Measurements from ENCODE around the gene RETREG2. TPM values are rescaled to one million over a fixed set of nuclear protein-coding genes. Genes with fewer than 3 reads are reported as not detected.

Gene RETREG2
- total RNA-seq, 1 donor from 2014 or later: 70.0 TPM

DNA sequence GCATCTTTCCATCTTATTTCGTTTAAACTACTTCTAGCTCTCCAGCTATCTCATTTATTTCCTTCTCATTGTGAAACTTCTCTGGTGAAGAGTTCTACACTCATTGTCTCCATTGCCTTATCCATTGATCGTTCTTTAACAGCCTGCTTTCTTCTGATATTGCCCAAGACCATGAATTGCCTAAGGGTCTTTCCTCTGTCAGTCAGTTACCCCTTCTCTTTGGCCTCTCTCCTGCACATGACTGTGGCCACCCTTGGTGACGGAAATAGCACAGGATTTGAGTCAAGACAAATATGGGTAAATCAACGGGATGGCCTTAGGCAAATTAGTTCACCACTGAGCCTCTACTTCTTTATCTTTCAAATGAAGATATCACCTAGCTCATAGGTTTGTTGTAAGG is 44.1 kb upstream of the RETREG2 start:
- TF ChIP-seq, protein P1, sequence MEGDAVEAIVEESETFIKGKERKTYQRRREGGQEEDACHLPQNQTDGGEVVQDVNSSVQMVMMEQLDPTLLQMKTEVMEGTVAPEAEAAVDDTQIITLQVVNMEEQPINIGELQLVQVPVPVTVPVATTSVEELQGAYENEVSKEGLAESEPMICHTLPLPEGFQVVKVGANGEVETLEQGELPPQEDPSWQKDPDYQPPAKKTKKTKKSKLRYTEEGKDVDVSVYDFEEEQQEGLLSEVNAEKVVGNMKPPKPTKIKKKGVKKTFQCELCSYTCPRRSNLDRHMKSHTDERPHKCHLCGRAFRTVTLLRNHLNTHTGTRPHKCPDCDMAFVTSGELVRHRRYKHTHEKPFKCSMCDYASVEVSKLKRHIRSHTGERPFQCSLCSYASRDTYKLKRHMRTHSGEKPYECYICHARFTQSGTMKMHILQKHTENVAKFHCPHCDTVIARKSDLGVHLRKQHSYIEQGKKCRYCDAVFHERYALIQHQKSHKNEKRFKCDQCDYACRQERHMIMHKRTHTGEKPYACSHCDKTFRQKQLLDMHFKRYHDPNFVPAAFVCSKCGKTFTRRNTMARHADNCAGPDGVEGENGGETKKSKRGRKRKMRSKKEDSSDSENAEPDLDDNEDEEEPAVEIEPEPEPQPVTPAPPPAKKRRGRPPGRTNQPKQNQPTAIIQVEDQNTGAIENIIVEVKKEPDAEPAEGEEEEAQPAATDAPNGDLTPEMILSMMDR (IDR thresholded peaks at IDR 0.05; ENCODE audit: unreplicated experiment): no peak
- no peaks in the 10 kb centered on the region for H3K27me3 Mint-ChIP-seq (ENCODE audit: low read depth)
- peaks cover 2% of the 10 kb centered on the region for H3K36me3 Mint-ChIP-seq
- no peaks in the 10 kb centered on the region for H3K4me1 Mint-ChIP-seq
- H3K9me3 Mint-ChIP-seq: no peaks in the 10 kb centered on the region
- H3K27ac Mint-ChIP-seq: no peak overlapping the region
- no peak for DNase-seq (ENCODE audit: low spot score in 2 of 2, unreplicated experiment in 2 of 2)
- no peak overlapping the region for H3K4me3 Mint-ChIP-seq

DNA sequence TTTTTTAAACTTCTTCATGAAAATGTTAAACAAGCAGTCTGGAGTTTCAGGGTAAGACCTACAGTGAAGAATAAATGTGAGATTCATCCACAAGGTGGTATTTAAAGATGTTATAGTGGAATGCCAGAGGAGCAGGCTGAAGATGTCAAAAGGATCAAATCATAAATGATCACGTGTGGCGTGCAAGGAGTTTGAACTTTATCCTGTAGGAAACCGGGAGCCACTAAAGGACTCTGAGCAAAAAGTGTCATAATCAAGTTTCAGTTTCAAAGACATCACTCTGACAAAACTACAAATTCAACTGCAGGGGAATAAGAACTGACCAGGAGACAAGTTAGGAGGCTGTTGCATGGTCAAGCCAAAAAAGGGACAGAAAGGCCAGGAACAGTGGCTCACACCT is 37.4 kb upstream of the RETREG2 start:
- no peaks in the 10 kb centered on the region for H3K27me3 Mint-ChIP-seq (ENCODE audit: low read depth)
- H3K4me3 Mint-ChIP-seq: no peak overlapping the region
- H3K9me3 Mint-ChIP-seq: peaks cover 5% of the 10 kb centered on the region
- H3K36me3 Mint-ChIP-seq: peaks cover 22% of the 10 kb centered on the region
- H3K4me1 Mint-ChIP-seq: no peaks in the 10 kb centered on the region
- TF ChIP-seq, protein P1 (IDR thresholded peaks at IDR 0.05; ENCODE audit: unreplicated experiment): no peak
- DNase-seq (ENCODE audit: low spot score in 2 of 2, unreplicated experiment in 2 of 2): no peak
- no peak overlapping the region for H3K27ac Mint-ChIP-seq

DNA sequence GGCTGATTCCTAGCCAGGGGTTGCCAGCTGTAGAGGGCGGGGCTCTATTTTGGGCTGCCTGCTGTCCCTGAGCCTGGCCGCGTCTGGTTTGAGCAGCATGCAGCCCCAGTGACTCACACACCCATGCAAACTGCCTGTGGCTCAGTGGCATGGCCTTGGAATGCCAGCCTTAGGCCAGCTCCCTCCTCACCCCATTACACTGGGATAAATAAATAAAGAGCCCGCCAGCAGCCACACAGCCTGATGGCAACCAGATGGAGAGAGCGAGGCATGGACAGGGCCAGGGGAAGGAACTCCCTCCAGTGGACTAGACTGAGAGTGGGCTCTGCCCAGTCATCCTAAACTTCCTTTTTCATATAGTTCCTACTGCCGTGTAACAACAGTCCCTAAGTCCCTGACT is 35.7 kb upstream of the RETREG2 start:
- H3K27me3 Mint-ChIP-seq (ENCODE audit: low read depth): no peaks in the 10 kb centered on the region
- H3K27ac Mint-ChIP-seq: no peak overlapping the region
- H3K4me3 Mint-ChIP-seq: no peak overlapping the region
- TF ChIP-seq, protein P1 (IDR thresholded peaks at IDR 0.05; ENCODE audit: unreplicated experiment): no peak
- DNase-seq (ENCODE audit: low spot score in 2 of 2, unreplicated experiment in 2 of 2): no peak
- peaks cover 29% of the 10 kb centered on the region for H3K36me3 Mint-ChIP-seq
- H3K4me1 Mint-ChIP-seq: no peaks in the 10 kb centered on the region
- H3K9me3 Mint-ChIP-seq: peaks cover 5% of the 10 kb centered on the region

DNA sequence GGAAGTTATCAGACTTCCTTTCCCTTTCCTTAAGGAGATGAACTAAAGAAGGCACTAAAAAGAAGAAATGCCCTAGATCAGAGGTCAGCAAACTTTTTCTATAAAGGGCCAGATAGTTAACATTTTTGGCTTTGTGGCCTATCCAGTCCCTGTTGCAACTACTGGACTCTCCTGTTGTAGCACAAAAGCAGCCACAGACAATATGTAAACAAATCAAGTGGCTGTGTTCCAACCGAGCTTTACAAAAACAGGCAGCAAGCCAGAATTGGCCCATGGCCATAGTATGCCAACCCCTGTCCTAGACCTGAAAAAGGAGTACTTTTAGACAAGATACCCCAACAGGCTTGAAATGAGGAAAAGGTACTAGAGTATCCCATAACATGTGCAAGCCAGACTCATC is 28.4 kb upstream of the RETREG2 start:
- Mint-ChIP-seq H3K27ac (no peak overlapping the region), H3K27me3 (ENCODE audit: low read depth) (no peaks in the 10 kb centered on the region), H3K36me3 (peaks cover 15% of the 10 kb centered on the region), H3K4me1 (no peaks in the 10 kb centered on the region), H3K4me3 (no peak overlapping the region), H3K9me3 (no peaks in the 10 kb centered on the region)
- DNase-seq (ENCODE audit: low spot score in 2 of 2, unreplicated experiment in 2 of 2): no peak
- TF ChIP-seq, protein P1 (IDR thresholded peaks at IDR 0.05; ENCODE audit: unreplicated experiment): no peak

DNA sequence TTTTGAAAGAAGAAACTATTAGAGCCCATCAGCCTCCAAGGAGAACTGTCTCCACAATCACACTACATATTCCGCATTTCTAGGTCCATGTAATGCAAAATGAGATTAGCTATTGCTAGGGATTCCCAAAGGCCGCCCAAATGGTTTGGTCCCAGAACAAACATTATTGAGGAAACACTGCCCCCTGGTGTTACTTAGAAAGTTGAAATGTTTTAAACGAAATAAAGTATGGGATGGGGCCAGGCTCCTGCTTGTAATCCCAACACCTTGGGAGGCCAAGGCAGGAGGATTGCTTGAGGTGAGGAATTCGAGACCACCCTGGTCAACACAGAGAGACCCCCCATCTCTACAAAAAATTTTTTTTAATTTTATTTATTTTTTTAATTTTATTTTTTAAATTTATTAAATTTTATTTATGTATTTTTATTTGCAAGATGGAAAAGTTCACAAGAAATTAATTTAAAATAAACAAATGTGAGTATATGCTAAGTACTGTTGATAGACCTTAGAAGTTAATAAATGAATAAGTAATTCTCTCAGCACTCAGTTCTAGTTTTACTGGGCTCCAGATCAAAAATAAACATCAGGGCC is 22.9 kb upstream of the RETREG2 start:
- H3K27me3 Mint-ChIP-seq (ENCODE audit: low read depth): no peaks in the 10 kb centered on the region
- peaks cover 6% of the 10 kb centered on the region for H3K4me1 Mint-ChIP-seq
- no peak for DNase-seq (ENCODE audit: low spot score in 2 of 2, unreplicated experiment in 2 of 2)
- H3K9me3 Mint-ChIP-seq: no peaks in the 10 kb centered on the region
- TF ChIP-seq, protein P1 (IDR thresholded peaks at IDR 0.05; ENCODE audit: unreplicated experiment): peak; percentile 91
- peaks cover 5% of the 10 kb centered on the region for H3K36me3 Mint-ChIP-seq
- no peak overlapping the region for H3K27ac Mint-ChIP-seq
- H3K4me3 Mint-ChIP-seq: no peak overlapping the region

DNA sequence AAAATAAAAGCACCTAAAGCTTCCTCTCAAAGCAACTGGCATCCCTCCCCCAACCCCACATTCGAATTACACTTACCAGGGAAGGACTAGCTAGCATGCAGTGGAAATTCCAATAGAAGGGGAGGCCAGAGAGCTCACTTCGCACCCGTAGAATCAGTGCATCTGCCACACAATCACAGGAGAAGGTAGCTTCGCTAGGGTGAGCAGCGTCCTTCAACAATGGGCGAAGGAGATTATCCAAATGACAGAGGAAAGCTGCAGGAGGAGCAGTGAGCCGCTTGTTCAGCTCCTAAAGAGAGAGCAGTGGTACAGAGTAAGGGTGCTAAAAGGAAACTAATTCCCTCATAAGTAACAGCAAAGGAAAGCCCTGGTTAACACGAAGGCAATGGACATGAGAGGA is 20.7 kb upstream of the RETREG2 start:
- H3K27ac Mint-ChIP-seq: no peak overlapping the region
- DNase-seq (ENCODE audit: low spot score in 2 of 2, unreplicated experiment in 2 of 2): no peak
- H3K4me3 Mint-ChIP-seq: no peak overlapping the region
- no peaks in the 10 kb centered on the region for H3K27me3 Mint-ChIP-seq (ENCODE audit: low read depth)
- H3K9me3 Mint-ChIP-seq: no peaks in the 10 kb centered on the region
- TF ChIP-seq, protein P1 (IDR thresholded peaks at IDR 0.05; ENCODE audit: unreplicated experiment): no peak
- H3K4me1 Mint-ChIP-seq: peaks cover 13% of the 10 kb centered on the region
- H3K36me3 Mint-ChIP-seq: peaks cover 5% of the 10 kb centered on the region
